DOHH2 (cell line): Measurements from ENCODE around the gene HTR2C.

Experiments
- H3F3A ChIP-seq: fragments of 200-600 bp; sonication (generic), shearing (Covaris generic); 2 replicates; pipeline ENCODE4 v1.6.0; 2016; ENCODE audit warnings: antibody characterized with exemption, mild to moderate bottlenecking; ENCODE audit not compliant: control insufficient read depth, insufficient read depth
- H3K27ac ChIP-seq: fragments of 200-600 bp; sonication (generic); 2 replicates; pipeline ENCODE4 v1.5.1; 2014; ENCODE audit warnings: low read depth, mild to moderate bottlenecking, low read length, moderate library complexity
- H3K27me3 ChIP-seq: fragments of 200-600 bp; sonication (generic); 2 replicates; pipeline ENCODE4 v1.6.1; 2014; ENCODE audit warnings: mild to moderate bottlenecking, low read length, mixed read lengths; ENCODE audit not compliant: control insufficient read depth
- H3K36me3 ChIP-seq: fragments of 200-600 bp; sonication (generic); 2 replicates; pipeline ENCODE4 v1.6.1; 2014; ENCODE audit warnings: mild to moderate bottlenecking, low read length, moderate library complexity, mixed read lengths; ENCODE audit not compliant: control insufficient read depth
- H3K4me1 ChIP-seq: fragments of 200-600 bp; sonication (generic); 2 replicates; pipeline ENCODE4 v1.6.1; 2014; ENCODE audit warnings: mild to moderate bottlenecking, low read length, mixed read lengths; ENCODE audit not compliant: control insufficient read depth
- H3K4me2 ChIP-seq: fragments of 200-600 bp; sonication (generic); 2 replicates; pipeline ENCODE4 v1.6.0; 2014; ENCODE audit warnings: mild to moderate bottlenecking, low read length, moderate library complexity
- H3K4me3 ChIP-seq: fragments of 200-600 bp; sonication (generic); 2 replicates; pipeline ENCODE4 v1.5.1; 2014; ENCODE audit warnings: mild to moderate bottlenecking, low read length, mixed read lengths
- H3K79me2 ChIP-seq: fragments of 200-600 bp; sonication (generic); 2 replicates; pipeline ENCODE4 v1.6.1; 2014; ENCODE audit warnings: mild to moderate bottlenecking, low read length, mixed read lengths; ENCODE audit not compliant: control insufficient read depth
- H3K9me2 ChIP-seq: fragments of 200-600 bp; sonication (generic); replicated peaks from 2 replicates; pipeline ENCODE4 v1.6.1; 2014; ENCODE audit warnings: mild to moderate bottlenecking, low read length, mixed read lengths; ENCODE audit not compliant: control insufficient read depth
- H3K9me3 ChIP-seq: fragments of 200-600 bp; sonication (generic); 2 replicates; pipeline ENCODE4 v1.6.1; 2014; ENCODE audit warnings: antibody characterized with exemption, low read length, mixed read lengths; ENCODE audit not compliant: control insufficient read depth, insufficient read depth
- H4K20me1 ChIP-seq: fragments of 200-600 bp; sonication (generic); 2 replicates; pipeline ENCODE4 v1.6.0; 2014; ENCODE audit warnings: low read depth, mild to moderate bottlenecking, antibody characterized with exemption, low read length, moderate library complexity; ENCODE audit not compliant: control insufficient read depth, insufficient read depth
- EZH2phosphoT487 ChIP-seq: fragments of 200-600 bp; sonication (generic); IDR thresholded peaks from 2 replicates; pipeline ENCODE4 v1.6.1; 2017; ENCODE audit warnings: borderline replicate concordance, mild to moderate bottlenecking, antibody characterized with exemption, low read length, moderate library complexity, mixed read lengths
- TF ChIP-seq, protein P1 (sequence below): fragments of 200-600 bp; sonication (generic); IDR thresholded peaks from one replicate; pipeline ENCODE4 v1.5.1; 2014; ENCODE audit warnings: antibody characterized with exemption, mild to moderate bottlenecking, low read depth, low read length; ENCODE audit not compliant: poor library complexity, severe bottlenecking

HTR2C gene

GRCh38 chrX:114798907-114799306 lies 215.0 kb downstream of the HTR2C start:
- no peaks in the 10 kb centered on the region for H3K9me3 ChIP-seq

DNA sequence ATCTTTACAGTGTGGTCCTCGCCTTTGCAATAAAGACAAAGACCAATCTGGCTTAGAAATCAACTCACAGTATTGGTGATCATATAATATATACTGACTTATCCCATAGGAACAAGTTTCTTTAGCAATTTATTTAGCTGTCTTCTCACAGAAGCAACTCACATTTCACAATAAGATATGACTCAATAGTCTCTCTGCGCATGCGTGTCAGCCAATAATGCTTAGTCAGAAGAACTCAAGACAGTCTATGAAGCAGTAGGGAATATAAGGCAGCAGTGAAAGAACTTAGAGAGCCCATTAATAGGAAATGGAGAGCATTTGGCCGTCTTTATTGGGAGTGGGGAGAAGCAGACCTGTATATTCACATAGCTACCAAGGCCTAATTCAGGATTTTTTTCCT lies 216.8 kb downstream of the HTR2C start:
- no peak overlapping the region for H3K4me2 ChIP-seq
- no peaks in the 10 kb centered on the region for H3K27me3 ChIP-seq
- no peak overlapping the region for H3K27ac ChIP-seq
- no peak overlapping the region for H3K4me3 ChIP-seq
- H3F3A ChIP-seq = no peaks in the 10 kb centered on the region
- H3K4me1 ChIP-seq = no peaks in the 10 kb centered on the region
- no peaks in the 10 kb centered on the region for H3K9me3 ChIP-seq
- H3K9me2 ChIP-seq = no peaks in the 10 kb centered on the region
- H3K36me3 ChIP-seq = no peaks in the 10 kb centered on the region
- TF ChIP-seq, protein P1, sequence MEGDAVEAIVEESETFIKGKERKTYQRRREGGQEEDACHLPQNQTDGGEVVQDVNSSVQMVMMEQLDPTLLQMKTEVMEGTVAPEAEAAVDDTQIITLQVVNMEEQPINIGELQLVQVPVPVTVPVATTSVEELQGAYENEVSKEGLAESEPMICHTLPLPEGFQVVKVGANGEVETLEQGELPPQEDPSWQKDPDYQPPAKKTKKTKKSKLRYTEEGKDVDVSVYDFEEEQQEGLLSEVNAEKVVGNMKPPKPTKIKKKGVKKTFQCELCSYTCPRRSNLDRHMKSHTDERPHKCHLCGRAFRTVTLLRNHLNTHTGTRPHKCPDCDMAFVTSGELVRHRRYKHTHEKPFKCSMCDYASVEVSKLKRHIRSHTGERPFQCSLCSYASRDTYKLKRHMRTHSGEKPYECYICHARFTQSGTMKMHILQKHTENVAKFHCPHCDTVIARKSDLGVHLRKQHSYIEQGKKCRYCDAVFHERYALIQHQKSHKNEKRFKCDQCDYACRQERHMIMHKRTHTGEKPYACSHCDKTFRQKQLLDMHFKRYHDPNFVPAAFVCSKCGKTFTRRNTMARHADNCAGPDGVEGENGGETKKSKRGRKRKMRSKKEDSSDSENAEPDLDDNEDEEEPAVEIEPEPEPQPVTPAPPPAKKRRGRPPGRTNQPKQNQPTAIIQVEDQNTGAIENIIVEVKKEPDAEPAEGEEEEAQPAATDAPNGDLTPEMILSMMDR = no peak
- TF ChIP-seq EZH2phosphoT487 = no peak
- no peaks in the 10 kb centered on the region for H4K20me1 ChIP-seq
- H3K79me2 ChIP-seq = no peaks in the 10 kb centered on the region

More at GRCh38 chrX:114798907-114799306, 215.0 kb downstream of the HTR2C start:
- Histone ChIP-seq H3K27ac (no peak overlapping the region), H3K36me3 (no peaks in the 10 kb centered on the region), H3K4me2 (no peak overlapping the region), H3K79me2 (no peaks in the 10 kb centered on the region), H3F3A (no peaks in the 10 kb centered on the region), H3K4me1 (no peaks in the 10 kb centered on the region), H3K27me3 (no peaks in the 10 kb centered on the region), H3K4me3 (no peak overlapping the region), H4K20me1 (no peaks in the 10 kb centered on the region), H3K9me2 (no peaks in the 10 kb centered on the region)
- TF ChIP-seq, protein P1 = no peak
- no peak for TF ChIP-seq EZH2phosphoT487

GRCh38 chrX:114819509-114819908 lies 235.6 kb downstream of the HTR2C start:
- TF ChIP-seq, protein P1 = no peak
- no peak for TF ChIP-seq EZH2phosphoT487
- Histone ChIP-seq H3K4me3 (no peak overlapping the region), H3K36me3 (no peaks in the 10 kb centered on the region), H3K9me2 (no peaks in the 10 kb centered on the region), H3K27ac (no peak overlapping the region), H3F3A (no peaks in the 10 kb centered on the region), H3K9me3 (no peaks in the 10 kb centered on the region), H4K20me1 (no peaks in the 10 kb centered on the region), H3K4me2 (no peak overlapping the region), H3K27me3 (no peaks in the 10 kb centered on the region), H3K4me1 (no peaks in the 10 kb centered on the region), H3K79me2 (no peaks in the 10 kb centered on the region)

- Histone ChIP-seq H3K9me3 (no peaks in the 10 kb centered on the region), H4K20me1 (no peaks in the 10 kb centered on the region), H3K4me2 (no peak overlapping the region), H3K4me1 (no peaks in the 10 kb centered on the region), H3F3A (no peaks in the 10 kb centered on the region), H3K27me3 (no peaks in the 10 kb centered on the region), H3K4me3 (no peak overlapping the region), H3K79me2 (no peaks in the 10 kb centered on the region), H3K27ac (no peak overlapping the region), H3K9me2 (no peaks in the 10 kb centered on the region), H3K36me3 (no peaks in the 10 kb centered on the region)
- TF ChIP-seq EZH2phosphoT487 = no peak
- TF ChIP-seq, protein P1 = no peak
Observed at GRCh38 chrX:114841051-114841450, 257.2 kb downstream of the HTR2C start.
